Memory B cell (primary cell): Measurements from ENCODE around the gene NDUFV3.
"Not testable (repeated sequence)": the region's sequence is repeated elsewhere in the genome, so short reads cannot be mapped to it uniquely, and the experiment has no call there.

Experiments
- ATAC-seq: fragments of 150-1000 bp; cut with Tn5 transposase; 2 replicates; pipeline ENCODE4 v1.10.0; 2021; ENCODE audit warnings: low read depth, mild to moderate bottlenecking, moderate library complexity
- DNase-seq, 2 donors: peaks; one replicate each; pipeline ENCODE4 v3.0.0; 2022; ENCODE audit warnings: low spot score in 2 of 2
- H3K27ac Mint-ChIP-seq: one replicate; pipeline ENCODE4 v1.8.0; 2022; ENCODE audit warnings: mild to moderate bottlenecking, moderate library complexity, mixed read lengths
- H3K27me3 Mint-ChIP-seq: one replicate; pipeline ENCODE4 v1.8.0; 2022; ENCODE audit warnings: mixed read lengths
- H3K36me3 Mint-ChIP-seq: one replicate; pipeline ENCODE4 v1.8.0; 2022; ENCODE audit warnings: mild to moderate bottlenecking, mixed read lengths
- H3K4me1 Mint-ChIP-seq: one replicate; pipeline ENCODE4 v1.8.0; 2022; ENCODE audit warnings: mixed read lengths
- H3K4me3 Mint-ChIP-seq: one replicate; pipeline ENCODE4 v1.8.0; 2022; ENCODE audit warnings: mild to moderate bottlenecking, moderate library complexity, mixed read lengths
- H3K9me3 Mint-ChIP-seq: one replicate; pipeline ENCODE4 v1.8.0; 2022; ENCODE audit warnings: mixed read lengths

NDUFV3 gene

GRCh38 chr21:42939582-42940413 lies 46.7 kb downstream of the NDUFV3 start:
- H3K9me3 Mint-ChIP-seq: no peaks in the 10 kb centered on the region
- H3K27ac Mint-ChIP-seq: no peak overlapping the region
- no peaks in the 10 kb centered on the region for H3K27me3 Mint-ChIP-seq
- no peaks in the 10 kb centered on the region for H3K36me3 Mint-ChIP-seq
- ATAC-seq (no peak), DNase-seq (no peak)
- H3K4me3 Mint-ChIP-seq: no peak overlapping the region
- peaks cover 10% of the 10 kb centered on the region for H3K4me1 Mint-ChIP-seq

DNA sequence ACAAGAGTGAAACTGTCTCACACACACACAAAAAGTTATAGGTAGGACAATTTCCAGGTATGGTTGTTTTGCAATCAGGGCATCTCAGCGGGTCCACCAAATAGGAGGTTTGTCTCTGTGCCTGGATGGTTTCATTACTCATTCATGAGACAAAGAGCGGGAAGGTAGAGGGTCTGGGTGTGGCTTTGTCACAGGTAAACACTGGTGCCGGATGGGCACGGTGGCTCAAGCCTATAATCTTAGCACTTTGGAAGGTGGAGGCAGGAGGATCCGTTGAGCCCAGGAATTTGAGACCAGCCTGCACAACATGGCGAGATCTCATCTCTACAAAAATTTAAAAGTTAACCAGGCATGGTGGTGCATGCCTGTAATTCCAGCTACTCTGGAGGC lies 48.6 kb downstream of the NDUFV3 start:
- ATAC-seq (no peak), DNase-seq (no peak)
- H3K4me3 Mint-ChIP-seq: no peak overlapping the region
- H3K9me3 Mint-ChIP-seq: no peaks in the 10 kb centered on the region
- no peaks in the 10 kb centered on the region for H3K36me3 Mint-ChIP-seq
- no peaks in the 10 kb centered on the region for H3K27me3 Mint-ChIP-seq
- no peak overlapping the region for H3K27ac Mint-ChIP-seq
- peaks cover 10% of the 10 kb centered on the region for H3K4me1 Mint-ChIP-seq

GRCh38 chr21:42942244-42942643 lies 49.1 kb downstream of the NDUFV3 start:
- Mint-ChIP-seq H3K36me3 (no peaks in the 10 kb centered on the region), H3K27ac (no peak overlapping the region), H3K9me3 (no peaks in the 10 kb centered on the region), H3K4me3 (no peak overlapping the region), H3K4me1 (peaks cover 5% of the 10 kb centered on the region), H3K27me3 (no peaks in the 10 kb centered on the region)
- no peak for ATAC-seq
- DNase-seq: no peak

DNA sequence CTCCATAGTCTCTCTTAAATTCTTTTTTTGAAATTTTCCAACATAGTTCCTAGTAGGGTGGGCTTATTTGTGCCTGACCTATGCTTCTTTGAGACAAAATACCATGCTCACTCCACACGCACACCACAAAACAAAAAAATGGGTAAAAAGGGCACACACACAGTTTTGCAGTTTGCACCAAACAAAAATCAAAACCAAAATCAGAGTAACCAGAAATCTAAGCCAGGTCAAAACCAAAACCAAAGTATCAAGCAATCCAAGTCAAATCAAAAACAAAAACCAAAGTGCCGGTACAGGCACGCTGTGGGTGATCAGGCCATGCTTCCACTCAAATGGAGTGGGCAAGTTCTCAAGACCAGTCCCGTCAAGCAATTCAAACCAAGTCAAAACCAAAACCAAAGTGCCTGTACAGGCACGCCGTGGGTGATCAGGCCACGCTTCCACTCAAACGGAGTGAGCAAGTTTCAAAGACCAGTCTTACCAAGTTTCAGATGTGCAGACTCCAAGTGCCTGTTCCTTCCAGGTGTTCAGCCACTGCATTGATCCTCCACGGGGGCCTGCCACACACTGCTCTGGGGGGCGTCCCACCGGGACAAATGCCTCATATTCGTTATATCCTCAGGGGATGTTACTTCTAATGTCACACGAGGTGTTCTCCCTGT lies 56.1 kb downstream of the NDUFV3 start:
- DNase-seq, ATAC-seq, H3K27ac Mint-ChIP-seq, H3K9me3 Mint-ChIP-seq, H3K4me3 Mint-ChIP-seq, H3K36me3 Mint-ChIP-seq, H3K27me3 Mint-ChIP-seq, H3K4me1 Mint-ChIP-seq: not testable (repeated sequence)

DNA sequence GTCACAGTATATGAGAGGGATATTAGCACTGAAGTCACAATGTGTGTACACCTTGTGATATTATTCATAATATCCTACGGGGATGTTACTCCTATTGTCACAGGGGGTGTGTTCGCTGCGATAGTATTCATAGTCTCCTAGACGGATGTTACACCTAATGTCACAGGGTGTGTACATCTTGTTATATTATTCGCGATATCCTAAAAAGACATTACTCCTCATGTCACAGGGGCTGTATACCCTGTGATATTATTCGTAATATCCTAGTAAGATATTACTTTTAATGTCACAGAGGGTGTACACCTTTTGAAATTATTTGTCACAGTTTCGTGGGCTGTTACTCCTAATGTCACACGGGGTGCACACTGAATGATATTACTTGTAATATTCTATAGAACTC lies 58.1 kb downstream of the NDUFV3 start:
- not testable (repeated sequence) for H3K4me1 Mint-ChIP-seq, ATAC-seq, H3K4me3 Mint-ChIP-seq, DNase-seq, H3K27ac Mint-ChIP-seq, H3K36me3 Mint-ChIP-seq, H3K27me3 Mint-ChIP-seq, H3K9me3 Mint-ChIP-seq

GRCh38 chr21:42956824-42957630 lies 63.9 kb downstream of the NDUFV3 start:
- Mint-ChIP-seq H3K36me3 (no peaks in the 10 kb centered on the region), H3K27me3 (peaks cover 5% of the 10 kb centered on the region), H3K4me1 (no peaks in the 10 kb centered on the region), H3K27ac (no peak overlapping the region), H3K4me3 (no peak overlapping the region), H3K9me3 (no peaks in the 10 kb centered on the region)
- DNase-seq: no peak
- ATAC-seq: peak; percentile 62

DNA sequence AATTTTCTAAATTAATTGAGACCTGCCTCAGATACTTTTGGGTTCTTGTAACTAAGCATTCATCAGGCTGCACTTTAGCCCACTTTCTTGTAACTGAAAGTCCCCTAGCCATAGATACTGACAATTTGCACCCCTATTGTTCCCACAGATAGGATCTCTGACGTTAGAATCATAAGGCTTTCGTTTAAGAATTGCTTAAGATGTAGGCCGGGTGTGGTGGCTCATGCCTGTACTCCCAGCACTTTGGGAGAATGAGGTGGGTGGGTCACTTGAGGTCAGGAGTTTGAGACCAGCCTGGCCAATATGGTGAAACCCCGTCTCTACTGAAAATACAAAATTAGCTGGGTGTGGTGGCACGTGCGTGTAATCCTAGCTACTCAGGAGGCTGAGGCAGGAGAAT lies 65.0 kb downstream of the NDUFV3 start:
- H3K4me1 Mint-ChIP-seq, H3K36me3 Mint-ChIP-seq, H3K9me3 Mint-ChIP-seq, H3K4me3 Mint-ChIP-seq, H3K27me3 Mint-ChIP-seq, H3K27ac Mint-ChIP-seq, ATAC-seq, DNase-seq: not testable (repeated sequence)

- no peak overlapping the region for H3K4me3 Mint-ChIP-seq
- no peaks in the 10 kb centered on the region for H3K4me1 Mint-ChIP-seq
- ATAC-seq (no peak), DNase-seq (no peak)
- peaks cover 4% of the 10 kb centered on the region for H3K27me3 Mint-ChIP-seq
- no peaks in the 10 kb centered on the region for H3K36me3 Mint-ChIP-seq
- H3K27ac Mint-ChIP-seq: no peak overlapping the region
- no peaks in the 10 kb centered on the region for H3K9me3 Mint-ChIP-seq
These were observed 66.6 kb downstream of the NDUFV3 start for GRCh38 chr21:42959728-42960127.

DNA sequence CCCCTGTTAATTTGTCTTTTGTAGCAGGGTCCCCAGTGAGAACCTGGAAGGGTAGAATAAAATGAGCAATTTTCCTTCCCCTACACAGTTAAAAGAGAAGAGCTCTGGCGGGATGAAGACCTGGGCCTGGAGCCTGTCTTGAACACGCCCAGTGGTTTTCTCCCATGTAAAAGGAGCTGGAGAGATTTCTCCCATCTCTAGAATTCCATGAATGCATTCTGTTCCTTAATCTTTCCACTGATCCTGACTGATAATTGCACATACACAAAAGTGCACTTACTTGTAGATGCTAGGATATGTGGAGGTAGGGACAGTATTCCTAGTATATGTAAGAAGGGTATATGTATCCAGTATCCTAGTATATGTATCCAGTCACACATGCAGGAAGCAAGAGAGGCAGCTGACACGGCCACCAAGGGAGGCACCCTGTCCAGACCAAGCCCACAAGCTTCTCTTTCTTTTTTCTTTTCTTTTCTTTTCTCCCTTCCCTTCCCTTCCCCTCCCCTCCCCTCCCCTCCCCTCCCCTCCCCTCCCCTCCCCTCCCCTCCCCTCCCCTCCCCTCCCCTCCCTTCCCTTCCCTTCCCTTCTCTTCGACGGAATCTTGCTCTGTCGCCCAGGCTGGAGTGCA lies 69.4 kb downstream of the NDUFV3 start:
- Mint-ChIP-seq H3K27ac (no peak overlapping the region), H3K27me3 (peaks cover 4% of the 10 kb centered on the region), H3K4me1 (no peaks in the 10 kb centered on the region), H3K9me3 (no peaks in the 10 kb centered on the region), H3K4me3 (no peak overlapping the region), H3K36me3 (no peaks in the 10 kb centered on the region)
- ATAC-seq (no peak), DNase-seq (no peak)
